GM18861 (cell line): Measurements from ENCODE around the gene MRPS24.
A peak's percentile ranks its signal among the peaks of the same experiment; 100 is the strongest.
"Not testable (repeated sequence)": the region's sequence is repeated elsewhere in the genome, so short reads cannot be mapped to it uniquely, and the experiment has no call there.

Experiments
- ATAC-seq: cut with Tn5 transposase; IDR thresholded peaks from one replicate; pipeline ENCODE4 v1.9.1; 2021; ENCODE audit not compliant: unreplicated experiment

Gene MRPS24

DNA sequence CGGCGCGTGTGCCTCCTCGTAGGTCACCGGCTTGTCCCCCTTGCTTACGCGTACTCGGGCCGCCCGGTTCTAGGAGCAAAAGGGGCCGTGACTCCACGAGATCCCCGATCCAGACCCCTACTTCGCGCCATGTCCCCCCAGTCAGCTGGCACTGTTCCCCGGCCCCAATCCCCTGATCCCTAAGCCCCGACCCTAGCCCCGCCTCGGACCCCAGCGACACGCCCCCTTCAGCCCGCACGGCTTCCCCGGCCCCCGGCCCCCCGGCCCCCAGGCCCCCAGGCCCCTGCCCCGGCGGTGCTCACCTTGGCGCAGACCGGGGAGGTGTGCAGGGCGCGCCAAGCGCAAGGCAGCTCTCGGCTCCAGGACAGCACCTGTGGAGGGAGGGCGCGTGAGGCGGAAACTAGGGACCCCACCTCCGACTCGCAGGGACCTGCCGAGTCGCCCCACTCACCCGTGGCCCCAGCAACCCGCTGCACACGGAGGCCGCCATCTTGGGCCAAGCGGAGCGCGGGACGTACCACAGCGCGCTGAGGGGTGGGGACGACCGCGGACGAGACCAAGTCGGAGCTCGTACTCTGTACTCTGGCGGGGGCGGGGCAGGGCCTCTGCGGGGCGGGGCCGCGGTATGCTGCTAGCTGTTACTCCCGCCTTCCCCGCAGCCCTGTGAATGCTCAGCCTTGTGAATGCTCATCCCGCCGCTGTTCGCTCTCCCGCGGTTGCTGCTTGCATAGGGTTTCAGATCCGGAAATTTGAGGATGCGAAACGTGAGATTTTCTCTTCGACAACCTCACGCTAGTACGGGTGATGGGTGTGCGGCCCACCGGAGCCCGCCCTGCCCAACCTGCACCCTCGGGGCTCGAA, at the start of gene MRPS24:
TSS of gene MRPS24 (minus strand) at position 512 of the 861 bp plus-strand sequence. CDS start at position 490, 22 bp downstream.
- peak; percentile 86 for ATAC-seq

DNA sequence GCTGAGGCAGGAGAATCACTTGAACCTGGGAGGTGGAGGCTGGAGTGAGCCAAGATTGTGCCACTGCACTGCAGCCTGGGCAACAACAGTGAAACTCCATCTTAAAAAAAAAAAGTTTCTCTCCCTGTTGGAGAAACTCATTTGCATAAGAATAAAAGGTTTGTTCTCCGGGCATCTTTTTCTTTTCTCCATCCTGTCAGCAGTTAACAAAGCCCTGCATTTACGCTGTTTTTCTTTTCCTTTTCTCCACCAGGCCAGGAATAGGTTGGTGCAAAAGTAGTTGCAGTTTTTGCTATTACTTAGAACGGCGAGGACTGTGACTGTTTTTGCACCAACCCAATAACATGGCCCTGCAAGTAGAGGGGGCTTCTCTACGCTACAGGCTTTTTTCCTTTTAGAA, 46.6 kb upstream of the MRPS24 start:
- no peak for ATAC-seq

DNA sequence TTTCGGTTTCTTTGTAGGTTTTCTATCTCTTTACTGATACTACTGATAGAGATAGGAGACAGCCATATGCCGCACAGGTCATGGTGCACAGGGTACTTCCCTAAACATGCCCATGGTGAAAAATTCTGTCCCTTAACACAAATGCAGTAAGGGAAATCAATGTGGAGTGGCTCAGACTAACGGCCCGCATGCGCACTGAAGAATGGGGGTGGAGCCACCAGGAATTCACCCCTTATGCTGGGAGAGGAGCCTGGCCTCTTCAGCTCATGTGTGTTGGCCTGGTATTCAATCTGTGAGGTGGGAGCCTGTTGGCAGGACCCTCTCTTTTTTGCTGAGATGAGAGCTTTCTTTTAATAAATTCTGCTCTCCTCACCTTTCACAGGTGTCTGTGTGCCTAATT, 45.5 kb upstream of the MRPS24 start:
- no peak for ATAC-seq

DNA sequence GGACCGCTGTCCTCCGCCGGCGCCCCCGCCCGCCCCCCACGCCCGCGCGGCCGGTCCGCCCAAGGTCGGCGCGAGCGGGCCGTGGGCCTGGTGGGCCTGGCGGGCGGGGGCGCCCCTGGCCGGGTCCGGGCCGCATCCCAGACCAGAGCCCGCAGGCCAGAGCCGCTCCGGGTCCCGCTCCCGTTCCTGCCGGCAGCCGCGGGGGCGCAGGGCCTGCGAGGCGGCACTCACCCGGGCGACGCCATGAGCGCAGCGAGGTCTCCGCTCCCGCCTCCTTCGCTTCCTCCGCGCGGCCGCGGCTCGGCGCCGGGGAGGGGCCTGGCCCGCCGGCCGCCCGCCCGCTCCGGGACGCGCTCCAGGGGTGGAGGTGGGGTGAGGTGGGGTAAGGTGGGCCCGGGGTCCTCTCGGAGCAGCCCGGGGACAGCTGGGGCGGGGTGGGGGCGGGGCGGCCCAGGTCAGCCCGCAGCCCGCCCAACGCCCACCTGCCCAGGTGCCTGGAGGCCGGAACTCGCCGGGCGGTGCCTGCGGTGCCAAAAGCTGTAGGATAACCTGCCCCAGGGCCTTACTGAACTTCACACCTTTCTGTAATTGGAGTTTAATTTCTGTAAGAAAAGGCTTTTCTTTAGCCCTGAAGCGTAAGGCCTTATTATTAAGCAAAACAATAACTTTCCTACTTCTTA, 37.2 kb upstream of the MRPS24 start, which contains the start of gene URGCP:
TSS of gene URGCP (minus strand) at position 266 of the 680 bp plus-strand sequence. CDS start at position 245, 21 bp downstream.
- no peak for ATAC-seq

- ATAC-seq, result no peak
These were observed 36.6 kb upstream of the MRPS24 start for GRCh38 chr7:43905956-43906330.

DNA sequence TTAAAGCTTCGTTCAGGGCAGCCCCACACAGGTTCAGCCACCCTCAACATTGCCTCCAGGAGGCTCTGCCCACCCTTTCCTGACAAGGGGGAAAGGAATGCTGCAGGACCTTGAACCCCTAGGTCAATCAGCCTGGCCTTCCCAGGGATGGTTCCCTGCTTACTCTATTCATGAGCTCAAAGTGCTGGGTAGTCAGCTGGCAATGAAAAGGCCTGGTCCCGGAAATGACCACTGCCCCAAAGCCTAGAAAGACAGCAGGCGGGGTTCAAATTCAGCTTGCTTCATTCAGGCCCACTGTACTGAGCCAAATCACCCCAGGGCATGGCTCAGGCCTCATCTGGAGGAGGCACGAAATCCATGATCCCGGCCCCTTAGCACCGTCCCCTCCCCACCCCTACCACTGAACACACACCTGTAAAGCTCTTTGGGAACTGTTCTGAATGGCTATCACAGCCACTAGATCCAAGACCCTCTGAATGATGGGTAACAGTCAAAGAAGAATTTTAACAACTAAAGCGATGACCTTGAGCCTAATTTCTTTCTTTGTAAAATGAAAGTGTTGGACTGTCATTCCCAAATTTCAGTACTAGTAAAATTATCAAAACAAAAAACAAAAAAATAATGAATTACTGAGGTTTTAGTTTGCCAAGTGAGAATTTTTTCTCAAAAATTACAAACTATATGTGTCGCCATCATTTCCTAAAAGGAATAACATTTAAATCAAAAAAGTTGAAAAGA, 36.1 kb upstream of the MRPS24 start:
- ATAC-seq, result no peak

GRCh38 chr7:43904533-43905208, 35.4 kb upstream of the MRPS24 start:
- ATAC-seq, result no peak

- ATAC-seq, result no peak
These were observed 33.3 kb upstream of the MRPS24 start for GRCh38 chr7:43902542-43903054.

DNA sequence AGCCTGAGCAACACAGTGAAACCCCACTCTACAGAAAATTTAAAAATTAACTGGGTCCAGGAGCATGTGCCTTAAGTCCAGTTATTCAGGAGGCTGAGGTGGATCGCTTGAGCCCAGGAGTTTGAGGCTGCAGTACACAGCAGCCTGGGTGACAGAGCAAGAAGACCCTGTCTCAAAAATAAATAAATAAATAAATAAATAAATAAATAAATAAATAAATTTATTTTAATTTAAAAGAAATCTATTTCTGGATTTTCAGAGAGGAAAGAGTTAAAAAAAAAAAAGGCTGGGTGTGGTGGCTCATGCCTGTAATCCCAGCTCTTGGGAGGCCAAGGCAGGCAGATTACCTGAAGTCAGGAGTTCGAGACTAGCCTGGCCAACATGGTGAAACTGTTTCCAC, 29.3 kb upstream of the MRPS24 start:
- ATAC-seq, result not testable (repeated sequence)

DNA sequence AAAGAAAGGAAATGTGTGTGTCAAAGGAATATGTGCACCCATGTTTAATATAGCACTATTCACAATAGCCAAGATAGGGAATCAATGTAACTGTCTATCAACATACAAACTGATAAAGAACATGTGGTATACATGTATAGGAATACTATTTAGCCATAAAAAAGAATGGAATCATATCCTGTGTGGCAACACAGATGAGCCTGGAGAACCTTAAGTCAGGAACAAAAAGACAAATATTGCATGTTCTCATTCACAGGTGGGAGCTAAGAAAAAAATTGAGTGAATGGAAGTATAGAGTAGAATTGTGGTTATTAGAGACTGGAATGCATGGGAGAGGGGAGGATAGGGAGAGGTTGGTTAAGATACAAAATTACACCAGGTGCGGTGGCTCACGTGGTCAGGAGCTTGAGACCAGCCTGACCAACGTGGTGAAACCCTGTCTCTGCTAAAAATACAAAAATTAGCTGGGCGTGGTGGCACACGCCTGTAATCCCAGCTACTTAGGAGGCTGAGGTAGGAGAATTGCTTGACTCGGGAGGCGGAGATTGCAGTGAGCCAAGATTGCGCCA, 26.6 kb upstream of the MRPS24 start:
- no peak for ATAC-seq

GRCh38 chr7:43891069-43891955, 22.0 kb upstream of the MRPS24 start:
- ATAC-seq, result no peak

- ATAC-seq, result no peak
These were observed 21.2 kb upstream of the MRPS24 start for GRCh38 chr7:43890468-43890867.

- ATAC-seq, result no peak
These were observed 20.0 kb upstream of the MRPS24 start for GRCh38 chr7:43888993-43889945.

DNA sequence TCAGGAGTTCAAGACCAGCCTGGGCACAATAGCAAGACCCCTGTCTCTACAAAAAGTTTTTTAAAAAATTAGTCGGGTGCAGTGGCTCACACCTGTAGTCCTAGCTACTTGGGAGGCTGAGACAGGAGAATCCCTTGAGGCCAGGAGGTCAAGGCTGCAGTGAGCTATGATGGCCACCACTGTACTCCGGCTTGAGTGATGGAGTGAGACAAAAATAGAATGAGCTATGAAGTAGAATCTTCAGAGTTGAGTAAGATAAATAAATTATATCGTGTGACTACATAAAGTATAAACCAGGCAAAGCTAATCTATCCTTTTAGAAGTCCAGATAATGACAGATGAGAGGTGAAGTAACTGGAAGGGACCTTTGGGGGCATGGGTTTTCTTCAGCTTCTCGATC, 15.3 kb upstream of the MRPS24 start:
- ATAC-seq, result no peak

- no peak for ATAC-seq
These were observed 14.9 kb upstream of the MRPS24 start for GRCh38 chr7:43884209-43884608.

DNA sequence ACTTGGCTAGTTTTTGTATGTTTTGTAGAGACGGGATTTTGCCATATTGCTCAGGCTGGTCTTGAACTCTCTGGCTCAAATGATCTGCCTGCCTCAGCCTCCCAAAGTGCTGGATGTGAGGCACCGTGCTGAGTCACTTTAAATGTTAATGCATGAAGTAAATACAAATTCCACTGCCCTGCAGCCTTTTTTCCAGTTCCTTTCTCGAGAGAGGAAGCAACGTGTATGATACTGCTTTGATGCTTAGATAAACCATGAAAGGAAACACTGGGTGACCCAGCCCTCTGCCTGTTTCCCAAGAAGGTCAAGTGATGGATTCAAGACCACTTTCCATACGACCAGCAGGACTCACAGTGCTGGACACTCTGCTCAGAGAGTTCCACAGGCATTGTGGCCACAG, 11.3 kb upstream of the MRPS24 start:
- ATAC-seq, result no peak

- no peak for ATAC-seq
These were observed 10.2 kb upstream of the MRPS24 start for GRCh38 chr7:43879477-43879876.

- ATAC-seq, result no peak
These were observed 9.6 kb upstream of the MRPS24 start for GRCh38 chr7:43878867-43879266.
